Heart left ventricle (tissue), 16 donors: ENCODE data around the gene SLC18A3. TPM values are rescaled to one million over a fixed set of nuclear protein-coding genes. Genes with fewer than 3 reads are reported as not detected.

Experiments used
- ATAC-seq, 4 donors: fragments of 200-7000 bp; cut with Tn5 transposase; one replicate each; pipeline ENCODE4 v1.9.1; 2020 to 2022; ENCODE audit warnings: moderate library complexity in 4 of 4, mild to moderate bottlenecking in 3 of 4, moderate number of reproducible peaks in 1 of 4
- DNase-seq, 5 donors: peaks; one replicate each; pipeline ENCODE4 v3.0.0-alpha.2; 2020
- H3K27ac ChIP-seq, 12 donors: fragments of 200-600 bp; sonication (generic) in 4 of 12; one replicate each; pipeline versions ENCODE4 v1.5.0 to v1.8.0; 2016 to 2022; ENCODE audit warnings: mild to moderate bottlenecking in 2 of 12
- H3K27me3 ChIP-seq, 9 donors: fragments of 200-600 bp; sonication (generic) in 2 of 9; one replicate each; pipeline versions ENCODE4 v1.5.1 to v1.8.0; 2016 to 2022; ENCODE audit warnings: mild to moderate bottlenecking in 3 of 9
- H3K36me3 ChIP-seq, 9 donors: fragments of 200-600 bp; sonication (generic) in 2 of 9; one replicate each; pipeline versions ENCODE4 v1.5.0 to v1.8.0; 2018 to 2022; ENCODE audit warnings: mild to moderate bottlenecking in 2 of 9
- H3K4me1 ChIP-seq, 12 donors: fragments of 200-600 bp; sonication (generic) in 4 of 12; one replicate each; pipeline versions ENCODE4 v1.5.0 to v1.8.0; 2016 to 2022; ENCODE audit warnings: mild to moderate bottlenecking in 3 of 12
- H3K4me3 ChIP-seq, 12 donors: fragments of 200-600 bp; sonication (generic) in 4 of 12; one replicate each; pipeline versions ENCODE4 v1.5.0 to v1.8.0; 2017 to 2022; ENCODE audit warnings: mild to moderate bottlenecking in 9 of 12, moderate library complexity in 4 of 12
- H3K9me3 ChIP-seq, 12 donors: fragments of 200-600 bp; sonication (generic) in 4 of 12; one replicate each; pipeline versions ENCODE4 v1.5.0 to v1.8.0; 2016 to 2022; ENCODE audit warnings: mild to moderate bottlenecking in 1 of 12
- CTCF ChIP-seq, 12 donors: fragments of 200-600 bp; sonication (generic) in 4 of 12; IDR thresholded peaks; one replicate each; pipeline versions ENCODE4 v1.5.0 to v1.8.0; 2018 to 2022; ENCODE audit warnings: antibody characterized with exemption in 12 of 12, mild to moderate bottlenecking in 5 of 12
- POLR2A ChIP-seq, 2 donors: fragments of 450-650 bp; IDR thresholded peaks; one replicate each; pipeline ENCODE4 v1.6.1; 2017; ENCODE audit warnings: antibody characterized with exemption in 2 of 2, mild to moderate bottlenecking in 2 of 2, moderate library complexity in 2 of 2
- WGBS, 4 donors: extraction: QIAGEN DNeasy Blood & Tissue Kit in 2 of 4; methylation state at CpG; one replicate each; pipeline versions ENCODE4 v1.1.5 to v1.1.7; 2013 to 2018; 5-methylcytosine and 5-hydroxymethylcytosine counted together
- intact Hi-C, 10 donors: fragments of 100-400 bp; cut with DNase I; formaldehyde crosslinking; loops; one replicate each; pipeline versions ENCODE4 v1.11.1 to v1.14.2; 2022
- polyA plus RNA-seq, 2 donors: library from polyadenylated mRNA; stranded (reverse); fragments of 200-250 nt; gene quantifications; one replicate each; pipeline ENCODE4 v1.2.3, GENCODE V29; 2013
- total RNA-seq, 9 donors: library from RNA; depleted of rRNA in 2 of 9; stranded (reverse); fragments of >200 nt in 2 of 9; fragmentation: NEBNext Ultra II Directional in 3 of 9; extraction: Animal tissue kit (Norgen Biotek cat#: 25700) in 3 of 9; gene quantifications; one replicate each; pipeline versions ENCODE4 v1.1.0 to v1.2.4, GENCODE V29; 2016 to 2023
- donor health status: ischemic (EF 13 %, LVEDD 7.1; RV severe dilation, severe dysfunction).
- donor health status: healthy with polysubstance abuse.
- donor health status: DM: no; HTN: yes; CAD: no.
- donor health status: DM: no; HTN: no; CAD: no.
- donor health status: ischemic (EF 25% LVEDD 6.9; RV normal size, moderate dysfunction).
- donor health status: ischemic (EF 25% LVEDD 5.7; RV mildly dilated, moderate dysfunction).
- donor health status: healthy.
- donor health status: DM: yes; HTN: yes; CAD: no.
- donor health status: ischemic (EF 35%, LVEDD 5.7; RV mildly dilated, moderate dysfunction).
- donor health status: nonischemic (EF 11% LVEDD 7.7; RV severe dilation, severe dysfunction).
- donor health status: DM: yes; HTN: yes; CAD: no.
- donor health status: PGD.
- donor health status: ischemic (EF 29% LVEDD 5.4; RV normal size, mild dysfunction).
- donor health status: nonischemic (EF 23%, LVEDD 6.1; RV moderate dilation, normal function).

SLC18A3 gene
- total and polyA plus RNA-seq, 11 donors: not detected

- ATAC-seq (no peak), DNase-seq (no peak)
- Histone ChIP-seq H3K27me3 (peaks cover 14 to 75% (median 39%) of the 10 kb centered on the region in 9 donors), H3K9me3 (no peaks in the 10 kb centered on the region), H3K4me1 (peaks cover 0 to 30% (median 0%) of the 10 kb centered on the region in 12 donors), H3K4me3 (no peak overlapping the region), H3K36me3 (no peaks in the 10 kb centered on the region), H3K27ac (no peak overlapping the region)
- no peak for TF ChIP-seq CTCF (IDR thresholded peaks at IDR 0.05)
- 50 to 59% (median 51%) methylated on average over 3 of the region's 3 CpGs for WGBS, 4 donors
- intact Hi-C loops: loop anchor here in 1 of 10 donors (10.0 kb wide), 1 partner anchor 149 kb away; no protein-coding TSS in a partner anchor
These were observed 4.1 kb upstream of the SLC18A3 start for GRCh38 chr10:49605939-49606509.

- WGBS, 4 donors: 1 to 3% (median 2%) methylated on average over 22 of the region's 22 CpGs
These were observed 3.1 kb upstream of the SLC18A3 start for GRCh38 chr10:49606981-49607535.

DNA sequence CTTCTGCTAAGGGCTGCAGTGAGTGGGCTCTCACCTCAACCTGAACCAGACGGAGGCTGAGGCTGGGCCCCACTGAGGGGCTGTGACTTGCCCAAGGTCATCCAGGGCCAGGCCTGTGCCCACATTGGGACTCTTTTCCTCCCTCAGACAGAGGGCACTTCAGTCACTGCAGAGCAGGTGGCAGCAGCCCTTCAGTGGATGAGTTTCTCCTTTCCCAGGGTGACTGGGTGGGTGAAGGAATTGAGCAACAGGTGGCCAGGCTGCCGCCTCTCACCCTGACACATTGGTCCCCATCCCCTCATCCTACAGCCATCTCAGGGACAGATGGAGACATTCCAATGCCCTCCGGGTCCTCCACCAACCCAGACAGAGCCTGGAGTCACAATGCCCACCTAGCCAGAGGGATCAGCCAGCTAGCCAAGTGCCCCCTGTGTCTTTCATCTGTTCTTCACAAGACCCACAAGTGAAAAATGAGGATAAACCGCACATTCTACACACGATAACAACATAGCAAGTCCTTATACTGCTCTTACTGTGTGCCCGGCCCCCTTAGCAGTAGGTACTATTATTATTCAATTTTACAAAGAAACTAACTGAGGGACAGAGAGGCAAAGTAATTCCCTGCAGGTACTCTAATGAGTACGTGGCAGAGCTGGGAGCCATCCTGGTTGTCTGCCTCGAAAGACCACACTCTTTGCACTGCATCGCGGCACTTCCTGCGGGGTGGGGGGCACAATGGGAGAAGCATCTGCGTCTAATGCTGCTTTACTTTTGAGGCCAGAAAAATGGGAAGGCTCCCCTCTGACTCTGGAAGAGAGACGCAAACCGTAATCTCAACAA, 1.7 kb upstream of the SLC18A3 start:
- ATAC-seq: no peak
- Histone ChIP-seq H3K27me3 (peaks cover 38 to 75% (median 62%) of the 10 kb centered on the region in 9 donors), H3K27ac (no peak overlapping the region), H3K9me3 (no peaks in the 10 kb centered on the region), H3K36me3 (no peaks in the 10 kb centered on the region), H3K4me1 (peaks cover 0 to 42% (median 4%) of the 10 kb centered on the region in 12 donors), H3K4me3 (no peak overlapping the region)
- TF ChIP-seq POLR2A (IDR thresholded peaks at IDR 0.05): no peak
- TF ChIP-seq CTCF (IDR thresholded peaks at IDR 0.05): no peak
- no peak for DNase-seq
- 7 to 16% (median 9%) methylated on average over 13 to 14 of the region's 14 CpGs for WGBS, 4 donors
- intact Hi-C loops: loop anchor here in 1 of 10 donors (10.0 kb wide), 1 partner anchor 146 kb away; no protein-coding TSS in a partner anchor

More at GRCh38 chr10:49606981-49607535, 3.1 kb upstream of the SLC18A3 start:
- Histone ChIP-seq H3K4me1 (peaks cover 0 to 41% (median 4%) of the 10 kb centered on the region in 12 donors), H3K9me3 (no peaks in the 10 kb centered on the region), H3K36me3 (no peaks in the 10 kb centered on the region), H3K27ac (no peak overlapping the region), H3K4me3 (no peak overlapping the region), H3K27me3 (peaks cover 25 to 75% (median 49%) of the 10 kb centered on the region in 9 donors)
- DNase-seq (peak; percentile 56 to 87 (median 72)), ATAC-seq (peak; percentile 66 to 83 (median 75))
- no peak for TF ChIP-seq POLR2A (IDR thresholded peaks at IDR 0.05)
- TF ChIP-seq CTCF (IDR thresholded peaks at IDR 0.05): no peak
- intact Hi-C loops: loop anchor here in 1 of 10 donors (10.0 kb wide), 1 partner anchor 148 kb away; no protein-coding TSS in a partner anchor

DNA sequence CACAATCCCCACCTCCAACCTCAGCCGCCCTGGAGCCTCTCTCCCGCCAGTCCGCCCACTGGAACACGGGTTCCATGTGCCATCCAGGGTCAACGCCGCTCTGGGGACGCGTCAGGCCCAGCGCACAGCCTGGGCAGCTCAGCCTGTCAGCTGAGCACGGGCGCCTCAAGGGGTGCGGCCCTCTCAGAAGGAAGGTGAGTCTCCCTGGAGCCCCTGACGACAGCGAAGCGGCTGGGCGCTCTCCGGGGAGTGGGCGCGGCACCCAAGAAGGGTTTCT, 1.2 kb upstream of the SLC18A3 start:
- ATAC-seq (no peak), DNase-seq (no peak)
- H3K27me3 ChIP-seq: peaks cover 43 to 76% (median 68%) of the 10 kb centered on the region in 9 donors
- intact Hi-C loops: loop anchor here in 1 of 10 donors (10.0 kb wide), 1 partner anchor 146 kb away; no protein-coding TSS in a partner anchor
- no peak overlapping the region for H3K27ac ChIP-seq
- 2 to 9% (median 3%) methylated on average over 9 to 19 of the region's 19 CpGs for WGBS, 4 donors
- TF ChIP-seq CTCF (IDR thresholded peaks at IDR 0.05) (no peak), POLR2A (IDR thresholded peaks at IDR 0.05) (no peak)
- H3K9me3 ChIP-seq: no peaks in the 10 kb centered on the region
- H3K4me1 ChIP-seq: peaks cover 0 to 42% (median 4%) of the 10 kb centered on the region in 12 donors
- no peaks in the 10 kb centered on the region for H3K36me3 ChIP-seq
- no peak overlapping the region for H3K4me3 ChIP-seq
